HG02884 (cell line): ENCODE measurements around the gene KATNAL1.

Source experiments
- ATAC-seq: cut with Tn5 transposase; IDR thresholded peaks from one replicate; pipeline ENCODE4 v1.9.1; 2021; ENCODE audit warnings: mild to moderate bottlenecking, moderate library complexity; ENCODE audit not compliant: unreplicated experiment

KATNAL1 gene

DNA sequence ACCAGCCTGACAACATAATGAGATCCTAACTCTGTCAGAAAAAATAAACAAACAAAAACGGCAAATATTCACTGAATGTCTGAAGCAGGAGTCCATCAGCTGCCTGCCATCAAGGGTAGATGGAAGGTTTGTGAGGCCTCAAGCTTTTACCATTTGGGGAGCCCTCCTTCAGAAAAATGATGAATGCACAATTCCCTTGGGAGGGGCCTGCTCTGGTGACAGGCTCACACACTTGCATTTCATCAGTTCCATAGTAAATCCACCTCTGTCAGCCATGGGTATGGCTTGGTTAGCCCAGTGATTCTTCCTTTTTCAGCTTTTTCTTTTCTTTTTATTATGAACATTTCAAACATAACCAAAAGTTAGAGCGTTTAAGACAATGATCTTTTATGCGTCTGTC, 26.3 kb upstream of the KATNAL1 start:
- ATAC-seq: no peak

DNA sequence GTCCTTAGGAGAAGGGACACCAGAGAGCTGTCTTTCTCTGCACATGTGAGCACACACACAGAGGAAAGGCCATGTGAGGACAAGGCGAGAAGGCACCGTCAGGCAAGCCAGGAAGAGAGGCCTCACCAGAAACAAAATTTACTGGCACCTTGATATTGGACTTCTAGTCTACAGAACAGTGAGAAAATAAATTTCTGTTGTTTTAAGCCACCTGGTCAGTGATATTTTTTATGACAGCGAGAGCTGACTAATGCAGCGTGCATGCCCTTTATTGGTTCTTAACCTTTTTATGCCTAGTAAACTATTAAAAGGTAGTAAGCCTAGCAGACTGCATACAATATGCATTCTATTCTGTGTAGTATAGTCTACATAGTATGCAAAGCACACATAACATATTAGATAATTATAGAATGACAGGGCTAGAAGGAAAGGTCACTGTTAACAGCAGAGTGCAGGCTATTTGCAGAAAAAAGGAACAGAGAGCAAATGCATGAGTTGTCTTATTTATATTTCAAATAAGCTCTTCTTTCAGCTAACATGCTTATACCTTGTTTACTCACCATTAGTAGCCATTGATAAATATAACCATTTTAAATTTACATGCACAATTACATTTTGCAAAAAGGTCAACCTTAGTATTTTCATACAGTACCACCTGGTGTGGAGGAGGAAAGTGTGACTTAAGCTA, 25.2 kb upstream of the KATNAL1 start:
- ATAC-seq: peak; percentile 77

DNA sequence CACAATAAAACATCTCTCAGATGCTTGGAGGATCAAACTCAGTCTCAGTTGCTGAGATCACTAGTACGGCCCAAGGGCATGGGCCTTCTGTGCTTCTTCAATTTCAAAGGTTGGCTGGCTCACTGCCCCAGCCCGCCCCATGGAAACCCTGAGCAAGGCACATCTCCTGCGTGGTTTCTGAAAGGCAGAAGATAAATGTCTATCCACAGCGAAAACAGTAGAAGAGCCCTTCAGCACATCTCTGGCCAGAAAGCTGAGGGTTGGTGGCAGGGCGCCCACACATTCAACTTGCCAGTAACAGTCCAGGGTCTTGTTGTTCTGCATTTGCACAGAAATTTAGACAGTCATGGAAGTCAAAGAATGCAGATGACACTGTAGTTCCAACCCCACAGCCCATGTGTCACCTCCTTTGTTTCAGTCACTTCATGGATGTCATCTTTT, 24.0 kb upstream of the KATNAL1 start:
- no peak for ATAC-seq

DNA sequence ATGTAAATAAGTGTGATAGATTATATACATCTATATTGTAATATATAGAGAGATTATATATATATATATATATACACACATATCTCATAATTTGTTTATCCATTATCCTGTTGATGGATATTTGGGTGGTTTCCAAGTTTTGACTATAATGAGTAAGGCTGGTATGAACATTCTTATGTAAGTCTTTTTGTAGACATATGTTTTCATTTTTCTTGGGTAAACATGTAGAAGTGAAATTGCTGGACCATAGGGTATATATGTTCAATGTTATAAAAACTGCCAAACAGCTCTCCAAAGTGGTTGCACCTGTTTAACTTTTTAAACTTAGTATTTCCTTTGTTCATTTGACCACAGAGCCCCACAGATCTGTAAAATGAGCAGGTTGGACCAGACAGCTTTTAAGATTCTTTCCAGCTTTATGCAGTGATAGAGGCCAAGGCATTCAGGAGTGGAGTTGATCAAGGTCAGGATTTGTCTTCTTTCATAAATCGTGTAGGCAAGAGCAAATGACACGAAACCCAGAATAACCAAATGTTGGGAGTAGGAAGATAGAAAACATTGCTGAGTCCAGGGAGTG, 21.7 kb upstream of the KATNAL1 start:
- ATAC-seq: no peak

DNA sequence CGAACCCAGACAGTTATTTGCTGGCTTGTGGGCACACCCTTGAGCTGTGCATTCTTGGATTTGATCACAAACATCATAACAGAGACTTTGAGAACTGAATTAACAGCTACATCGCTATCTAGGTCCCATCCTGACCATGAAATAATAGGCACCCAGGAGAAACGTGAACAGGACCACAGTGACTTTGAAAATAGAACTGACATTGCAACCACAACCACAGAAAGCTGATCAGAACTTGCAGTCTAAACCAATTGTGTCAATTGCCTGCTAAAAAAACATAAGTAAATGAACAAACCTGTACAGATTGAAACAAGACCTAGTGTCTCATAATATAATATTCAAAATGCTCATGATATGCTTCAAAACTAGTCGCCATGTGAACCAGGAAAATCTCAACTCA, 18.3 kb upstream of the KATNAL1 start:
- ATAC-seq: no peak

DNA sequence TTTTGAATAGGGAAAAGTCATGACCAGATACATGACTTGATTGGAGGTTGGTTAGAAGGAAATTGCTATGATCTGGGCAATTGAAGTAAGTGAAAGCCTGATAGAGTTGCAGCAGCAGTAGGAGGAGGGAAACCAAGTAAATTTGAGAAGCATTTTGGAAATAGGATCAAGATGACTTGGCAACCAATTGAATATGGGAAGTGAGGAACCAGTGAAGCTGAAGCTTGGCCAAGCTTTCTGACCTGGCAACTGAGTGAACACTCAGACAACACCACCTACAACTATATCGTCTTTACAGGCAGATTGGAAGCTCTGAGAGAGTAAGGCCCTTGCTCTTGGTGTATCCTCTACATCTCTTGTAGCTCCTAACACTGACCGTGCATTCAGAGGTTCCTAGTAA, 16.2 kb upstream of the KATNAL1 start:
- no peak for ATAC-seq

DNA sequence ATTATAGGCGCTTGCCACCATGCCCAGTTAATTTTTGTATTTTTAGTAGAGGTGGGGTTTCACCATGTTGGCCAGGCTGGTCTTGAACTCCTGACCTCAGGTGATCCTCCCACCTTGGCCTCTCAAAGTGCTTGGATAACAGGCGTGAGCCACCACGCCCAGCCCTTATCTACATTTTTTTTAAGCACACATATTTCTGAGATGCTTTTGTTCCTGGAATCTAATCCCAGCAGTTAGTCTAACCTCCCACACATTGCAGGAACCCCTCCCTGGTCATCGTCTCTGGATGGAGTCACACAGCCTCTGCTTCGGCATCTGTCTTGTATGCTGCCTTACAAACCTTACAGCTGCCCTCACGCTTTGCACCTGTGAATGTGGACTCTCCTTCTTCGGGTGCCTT, 15.1 kb upstream of the KATNAL1 start:
- ATAC-seq: no peak

DNA sequence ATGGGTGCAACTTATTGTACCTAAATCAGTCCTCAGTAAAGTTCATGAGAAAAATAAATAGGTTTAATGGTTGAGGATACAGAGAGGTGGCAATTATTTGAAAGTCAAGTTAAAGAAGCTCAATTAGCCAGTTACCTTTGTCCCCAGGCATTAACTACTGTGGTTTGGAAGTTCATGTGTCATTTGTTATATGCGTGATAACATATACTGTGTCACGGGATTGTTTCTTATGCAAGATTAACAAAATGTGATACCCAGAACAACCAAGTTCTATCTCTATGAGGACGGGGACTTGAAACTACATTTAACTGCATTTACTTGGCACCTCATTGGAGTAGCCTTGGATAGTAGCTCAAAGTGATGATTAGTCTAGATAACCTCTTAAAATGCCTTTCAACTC, 13.9 kb upstream of the KATNAL1 start:
- ATAC-seq: no peak

DNA sequence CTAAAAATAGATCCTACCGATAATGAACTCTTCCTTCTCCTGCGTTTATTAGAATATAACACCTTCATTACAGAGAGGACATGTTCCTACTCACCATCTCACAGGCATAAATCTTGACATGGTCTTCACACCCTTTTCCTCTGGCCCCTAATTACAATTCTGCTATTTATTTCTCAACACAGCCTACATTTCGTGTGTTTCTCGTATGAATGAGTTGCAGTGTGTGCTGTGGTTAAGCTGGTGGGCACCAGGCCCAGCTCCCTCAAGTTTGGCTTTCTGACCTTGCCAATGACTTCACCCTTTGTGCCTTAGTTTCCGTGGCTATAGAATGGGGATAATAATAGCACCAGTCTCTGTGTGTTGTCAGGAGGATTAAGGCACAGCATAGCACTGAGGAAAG, 12.3 kb upstream of the KATNAL1 start:
- ATAC-seq: no peak

DNA sequence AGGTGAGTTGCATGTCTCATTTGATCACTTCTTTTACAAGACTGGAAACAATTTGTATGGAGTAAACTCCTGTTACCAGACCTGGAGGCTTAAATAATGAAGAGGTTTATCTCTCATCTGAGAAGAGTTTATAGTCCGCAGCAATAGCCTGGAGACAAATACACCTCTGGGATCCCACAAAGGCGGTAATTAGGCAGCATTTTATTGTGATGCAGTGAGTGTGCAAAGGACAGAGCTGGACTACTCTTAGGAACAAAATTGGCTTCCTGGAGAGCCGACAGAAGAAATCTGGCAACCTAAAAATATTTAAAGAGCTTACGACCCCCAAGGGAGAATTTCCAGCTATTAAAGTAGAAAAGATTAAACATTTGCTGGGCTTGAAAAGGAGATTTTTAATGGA, 11.8 kb upstream of the KATNAL1 start:
- no peak for ATAC-seq

DNA sequence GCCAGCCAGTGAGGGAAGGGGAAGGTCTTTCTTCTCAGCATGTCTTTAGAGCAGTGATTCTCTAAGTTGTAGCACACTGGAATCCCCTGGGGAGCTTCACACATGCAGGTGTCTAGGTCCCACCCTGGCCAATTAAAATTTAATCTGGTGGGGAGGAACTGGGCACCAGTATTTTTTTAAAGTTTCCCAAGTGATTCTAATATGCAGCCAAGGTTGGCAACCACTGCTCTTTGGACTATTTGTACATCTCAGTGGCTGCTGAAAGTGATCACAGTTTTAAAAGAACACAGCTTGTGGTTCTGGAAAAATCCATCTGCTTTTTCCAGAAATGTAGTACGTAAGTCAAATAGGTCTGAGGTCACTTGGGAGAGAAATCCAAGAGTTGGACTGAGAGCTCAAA, 10.7 kb upstream of the KATNAL1 start:
- ATAC-seq: no peak

DNA sequence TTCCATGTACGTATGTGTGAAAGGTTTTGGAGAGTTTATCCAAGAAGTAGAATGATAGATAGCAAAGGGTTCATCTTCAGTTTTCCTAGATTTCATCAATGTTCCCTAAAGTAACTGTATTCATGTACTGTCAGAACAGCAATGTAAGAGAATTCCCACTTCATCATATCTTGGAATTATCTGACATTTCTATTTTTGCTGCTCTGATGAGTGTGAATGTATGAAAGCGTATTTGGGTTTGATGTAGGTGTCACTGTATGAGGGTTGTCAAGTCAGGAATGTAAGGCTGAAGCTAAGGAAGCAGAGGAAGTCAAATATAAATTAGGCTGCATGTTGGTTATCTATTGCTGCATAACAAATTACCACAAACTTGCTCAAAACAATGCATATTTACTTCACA, 7.2 kb upstream of the KATNAL1 start:
- no peak for ATAC-seq

DNA sequence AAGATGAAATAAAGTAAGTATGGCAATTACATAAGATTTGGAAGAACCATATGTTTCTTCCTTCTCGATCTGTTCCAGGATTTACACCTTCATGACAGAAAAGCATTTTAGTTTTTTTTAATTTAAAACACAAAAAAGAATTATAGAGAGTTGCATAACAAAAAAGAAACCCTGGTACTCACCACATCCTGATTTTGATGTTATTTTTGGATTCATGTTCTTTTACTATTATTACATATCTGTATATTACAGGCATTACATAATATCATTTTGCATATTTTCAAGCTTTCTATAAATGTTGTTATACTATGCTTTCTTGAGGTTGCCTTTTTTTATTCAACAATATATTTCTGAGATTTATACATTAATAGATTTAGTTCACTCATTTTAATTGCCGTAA, 6.7 kb upstream of the KATNAL1 start:
- ATAC-seq: no peak

DNA sequence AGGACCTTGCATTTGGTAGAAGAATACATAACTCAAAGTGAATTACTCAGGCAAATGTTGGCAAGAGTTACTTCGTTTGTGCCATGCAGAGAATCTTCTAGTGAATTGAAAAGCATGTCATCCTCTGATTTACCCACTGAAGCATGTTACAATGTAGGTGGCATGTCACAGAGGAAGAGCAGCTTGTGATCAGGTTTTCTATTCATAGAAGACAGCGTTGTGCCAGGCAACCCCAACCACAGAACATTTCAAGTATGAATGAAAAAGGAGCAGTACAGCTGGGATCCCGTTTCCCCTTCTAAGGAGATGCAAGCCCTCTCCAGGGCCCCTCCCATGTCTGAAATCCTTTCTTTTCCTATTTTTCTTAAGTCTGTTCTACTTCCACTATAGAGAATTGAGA, 6.0 kb upstream of the KATNAL1 start:
- no peak for ATAC-seq

DNA sequence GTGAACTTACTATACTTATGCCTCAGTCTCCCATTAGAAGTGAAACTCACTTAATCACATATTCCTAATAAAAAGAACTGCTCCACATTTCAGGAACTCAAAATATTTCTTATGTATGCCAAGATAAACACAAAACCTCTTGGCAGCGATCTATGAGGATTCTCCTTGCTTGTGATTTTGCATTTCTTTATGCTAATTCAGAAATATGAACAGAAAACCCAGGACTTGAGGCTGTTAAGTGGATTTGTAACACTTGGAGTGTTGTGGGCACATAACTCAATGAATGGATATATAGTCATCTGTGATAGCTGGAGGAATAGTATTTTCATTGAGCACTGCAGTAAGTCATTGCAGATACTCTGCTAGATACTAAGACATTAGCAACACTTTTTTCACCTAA, 5.6 kb upstream of the KATNAL1 start:
- ATAC-seq: no peak

DNA sequence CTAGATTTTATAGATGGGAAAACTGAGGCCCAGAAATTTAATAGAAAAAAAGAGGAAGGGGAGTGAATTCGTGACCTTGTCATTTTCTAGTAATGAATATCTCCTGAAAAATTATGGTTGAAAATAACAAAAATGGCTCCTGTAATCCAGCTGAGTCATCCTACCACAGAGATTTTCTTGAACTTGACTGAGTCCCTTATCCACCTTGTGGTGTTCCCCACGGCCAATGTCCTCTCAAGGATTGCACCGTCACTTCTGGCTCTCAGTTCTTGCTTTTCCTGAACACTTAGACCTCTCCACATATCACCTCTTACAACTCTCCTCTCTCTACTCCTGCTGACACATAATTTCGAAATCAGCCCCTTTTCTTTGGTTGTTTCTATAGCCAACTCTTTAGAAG, 1.2 kb upstream of the KATNAL1 start:
- no peak for ATAC-seq

DNA sequence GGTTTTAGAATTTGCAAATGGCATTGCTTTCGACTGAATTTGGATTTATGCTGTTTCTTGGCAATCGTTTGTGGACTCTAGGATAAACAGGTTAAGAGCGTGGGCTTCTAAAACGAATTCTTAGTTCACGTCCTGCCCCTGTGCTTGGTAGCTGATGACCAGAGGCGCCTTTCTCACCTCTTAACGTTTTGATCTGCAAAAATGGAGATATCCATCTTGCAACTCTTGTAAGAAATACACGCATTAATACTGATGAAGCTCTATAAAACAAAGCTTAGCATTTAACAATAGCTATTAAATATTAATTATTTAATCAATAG, 580 bp upstream of the KATNAL1 start:
- ATAC-seq: no peak

DNA sequence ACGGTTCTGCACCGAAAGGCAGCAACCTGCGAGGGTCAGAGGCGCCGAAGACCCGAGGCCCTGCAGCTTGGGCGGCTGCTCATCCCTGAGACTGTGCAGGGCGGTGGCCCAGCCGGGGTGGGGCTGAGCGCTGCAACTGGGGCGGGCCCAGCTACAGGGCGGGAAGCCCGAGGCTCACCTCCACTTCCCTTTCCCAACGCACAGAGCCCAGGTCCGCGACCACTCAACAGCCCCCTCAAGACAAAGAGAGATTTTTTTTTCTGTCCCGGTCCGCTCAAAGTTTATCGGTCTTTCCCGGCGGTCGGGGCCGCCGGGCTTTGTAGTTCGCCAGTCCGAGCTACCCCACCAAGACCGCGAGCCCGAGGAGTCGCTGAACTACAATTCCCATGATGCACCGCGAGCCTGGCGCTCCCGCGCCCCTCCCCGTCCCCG, 573 bp downstream of the KATNAL1 start:
- peak; percentile 74 for ATAC-seq

DNA sequence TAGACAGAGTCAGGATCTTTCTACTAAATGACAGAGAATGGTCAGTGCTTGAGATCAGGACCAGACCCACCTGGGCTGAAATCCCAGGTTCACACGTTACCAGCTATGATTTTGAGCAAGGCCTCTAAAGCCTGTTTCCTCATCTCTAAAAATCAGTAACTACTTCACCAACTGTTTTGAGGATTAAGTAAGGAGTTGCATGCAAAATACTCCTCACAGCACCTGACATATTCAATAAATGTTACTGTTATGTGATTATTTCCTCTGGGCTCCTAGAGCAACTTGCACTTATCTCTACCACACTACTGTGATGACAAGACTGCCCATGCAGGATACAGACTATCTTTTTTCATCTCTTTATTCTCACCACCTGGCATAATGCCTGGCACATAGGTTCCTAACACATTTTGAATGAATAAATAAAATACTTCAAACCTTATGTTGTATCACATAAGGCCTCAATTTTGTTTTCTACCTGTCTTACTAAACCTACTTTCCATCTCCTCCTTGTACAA, 1.8 kb downstream of the KATNAL1 start:
- ATAC-seq: no peak

DNA sequence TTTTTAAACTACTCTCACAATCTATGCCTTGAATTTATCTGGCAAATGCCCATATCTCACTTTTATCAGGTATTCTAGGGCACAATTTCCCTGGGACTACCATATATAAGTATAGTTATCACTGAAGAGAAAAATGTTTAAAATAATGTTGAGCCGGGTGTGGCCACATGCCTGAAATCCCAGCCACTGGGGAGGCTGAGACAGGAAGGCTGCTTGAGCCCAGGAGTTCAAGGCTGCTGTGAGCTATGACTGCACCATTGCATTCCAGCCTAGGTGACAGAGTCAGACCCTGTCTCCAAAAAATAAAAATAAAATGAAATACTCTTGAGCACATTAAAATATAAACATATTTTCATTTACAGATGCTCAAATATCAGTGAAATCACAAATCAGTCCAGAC, 4.1 kb downstream of the KATNAL1 start:
- no peak for ATAC-seq

DNA sequence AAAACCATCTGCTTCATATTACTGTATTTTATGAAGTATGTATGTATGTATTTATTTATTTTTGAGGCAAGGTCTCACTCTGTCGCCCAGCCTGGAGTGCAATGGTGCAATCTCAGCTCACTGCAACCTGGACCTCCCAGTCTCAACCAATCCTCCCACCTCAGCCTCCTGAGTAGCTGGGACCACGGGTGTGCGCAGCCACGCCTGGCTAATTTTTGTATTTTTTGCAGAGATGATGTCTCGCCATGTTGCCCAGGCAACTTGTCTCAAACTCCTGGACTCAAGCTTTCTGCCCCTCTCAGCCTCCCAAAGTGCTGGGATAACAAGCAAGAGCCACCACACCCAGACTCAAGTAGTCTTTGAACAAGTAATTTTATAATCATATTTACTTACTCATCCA, 5.5 kb downstream of the KATNAL1 start:
- no peak for ATAC-seq

DNA sequence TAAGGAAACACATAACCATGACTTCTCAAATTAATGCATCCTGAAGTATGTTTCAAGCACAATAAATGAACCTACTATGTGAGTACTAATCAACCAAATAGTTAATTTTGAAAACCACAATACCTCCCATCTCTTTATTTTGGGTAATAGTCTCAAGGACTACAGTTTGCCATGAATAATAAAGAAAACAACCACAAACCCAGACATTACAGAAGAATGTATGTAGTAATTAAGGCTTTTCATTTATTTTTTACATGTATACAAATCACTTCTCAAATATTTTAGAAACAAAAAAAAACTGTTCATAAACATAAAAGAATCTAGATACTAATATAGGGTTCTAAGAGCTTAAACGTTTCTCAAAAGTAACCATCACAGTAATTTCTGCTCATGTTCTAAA, 6.8 kb downstream of the KATNAL1 start:
- no peak for ATAC-seq

DNA sequence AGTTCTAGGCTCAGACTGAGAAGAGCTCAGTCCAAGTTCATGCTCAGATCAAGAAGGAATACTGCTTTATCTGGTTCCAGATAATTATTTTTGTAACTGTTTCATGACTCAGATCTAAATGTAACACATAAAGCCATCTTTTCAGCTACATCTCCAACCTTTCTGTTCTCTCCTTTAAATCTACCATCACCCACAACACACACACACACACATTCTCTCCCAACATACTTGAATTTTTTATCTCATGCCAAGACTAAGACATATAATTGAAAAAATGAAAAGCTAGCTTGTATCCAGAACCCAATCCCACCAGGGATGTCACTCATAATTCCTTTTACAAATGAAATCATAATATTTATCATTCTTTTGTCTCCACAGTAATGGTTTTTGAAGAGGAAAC, 7.6 kb downstream of the KATNAL1 start:
- no peak for ATAC-seq
